ENCODE results near the gene FSTL4. TPM values are rescaled to one million over a fixed set of nuclear protein-coding genes. Genes with fewer than 3 reads are reported as not detected.

The FSTL4 gene
- total RNA-seq (2014; rRNA removed; shearing (Covaris generic)): 14.3 and 15.0 TPM in 2 replicates
- 19.6 and 28.6 TPM in 2 replicates for polyA plus RNA-seq (2014; cell fraction: nucleus; rRNA removed)

DNA sequence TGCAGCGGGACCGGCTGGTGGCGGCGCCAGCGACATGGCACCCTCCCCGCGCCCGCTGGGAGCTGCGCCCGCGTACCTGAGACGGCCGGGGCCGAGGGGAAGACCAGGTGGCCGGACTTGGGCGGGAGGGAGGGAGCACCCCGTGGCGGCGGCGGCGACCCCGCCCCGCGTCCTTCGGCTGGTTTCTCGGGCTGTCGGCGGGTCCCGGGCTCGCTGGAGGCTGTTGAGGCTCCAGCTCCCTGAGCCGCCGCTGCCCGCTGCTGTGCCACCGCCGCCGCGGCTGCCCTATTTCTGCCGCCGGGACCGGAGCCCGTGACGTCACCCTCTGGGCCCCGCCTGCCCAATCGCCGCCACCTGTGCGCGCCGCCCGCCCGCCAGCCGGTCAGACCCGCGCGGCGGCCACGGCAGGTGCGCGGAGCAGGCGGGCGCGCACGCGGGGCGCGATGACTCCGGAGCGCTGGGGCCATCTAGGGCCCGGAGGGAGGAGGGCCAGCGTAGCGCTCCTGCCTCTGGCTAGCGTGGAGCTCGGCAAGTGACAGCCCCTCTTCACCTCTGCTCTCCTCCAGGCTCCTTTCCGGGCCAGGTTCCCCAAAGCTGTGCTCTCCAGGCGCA, at the start of gene FSTL4:
Gene FSTL4 (minus strand): TSS at position 293 of the 612 bp plus-strand sequence.
- peak; percentile 36 for DNase-seq (ENCODE audit: extremely low read depth, low read depth)

DNA sequence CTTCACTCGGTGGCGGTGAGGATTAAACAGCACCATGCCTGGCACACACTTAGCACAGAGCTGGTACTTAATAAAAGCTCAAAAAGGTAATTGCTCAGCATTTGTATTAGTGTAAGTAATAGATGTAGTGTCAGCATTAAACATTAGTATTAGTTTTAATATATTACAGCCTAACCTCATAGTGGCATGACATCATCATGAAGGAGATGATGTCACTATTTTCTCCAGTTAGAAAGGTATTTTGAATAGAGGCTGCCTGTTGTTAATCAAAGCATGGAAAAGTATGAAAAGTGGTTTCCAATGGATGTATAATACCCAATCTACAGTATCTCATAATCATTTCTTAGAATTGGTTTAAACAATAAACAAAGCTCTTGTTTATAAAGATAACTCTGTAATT, 49.0 kb upstream of the FSTL4 start:
- DNase-seq (ENCODE audit: extremely low read depth, low read depth): no peak

DNA sequence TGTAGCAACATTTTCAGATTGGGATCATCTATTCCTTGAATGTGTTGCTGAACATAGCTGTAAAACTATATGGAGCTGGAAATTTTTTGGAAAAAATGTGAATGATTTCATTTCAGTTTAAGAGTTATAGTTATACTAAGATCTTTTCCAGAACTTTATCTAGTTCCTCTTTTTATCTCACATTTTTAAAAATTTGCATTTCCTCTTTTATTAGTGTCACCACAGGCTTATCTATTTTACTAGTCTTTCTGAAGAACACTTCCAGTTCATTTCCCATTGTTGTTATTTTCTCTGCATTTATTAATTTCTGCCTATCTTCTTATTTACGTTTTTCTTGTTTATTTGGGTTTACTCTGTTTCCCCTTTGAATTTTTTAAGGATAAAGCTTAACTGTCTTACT, 46.0 kb upstream of the FSTL4 start:
- DNase-seq (ENCODE audit: extremely low read depth, low read depth): no peak

DNA sequence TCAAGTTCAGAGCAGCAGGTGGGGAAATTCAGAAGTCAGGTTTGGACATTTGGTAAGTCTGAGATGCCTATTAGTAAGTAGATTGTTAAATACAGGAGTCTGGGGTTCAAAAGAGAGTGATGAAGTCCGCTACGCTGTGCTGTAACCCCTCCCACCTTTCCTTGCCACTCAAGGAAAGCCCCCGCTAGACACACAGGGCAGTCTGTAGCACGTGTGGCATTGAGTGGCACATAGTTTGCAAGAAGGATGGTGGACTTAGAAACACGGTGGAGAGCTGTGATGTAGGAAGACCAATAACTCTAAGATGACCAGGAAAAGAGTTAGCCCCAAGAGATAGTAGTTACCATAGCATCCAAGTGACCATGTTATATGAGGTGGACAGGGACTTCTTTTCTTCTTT, 44.7 kb upstream of the FSTL4 start:
- no peak for DNase-seq (ENCODE audit: extremely low read depth, low read depth)

DNA sequence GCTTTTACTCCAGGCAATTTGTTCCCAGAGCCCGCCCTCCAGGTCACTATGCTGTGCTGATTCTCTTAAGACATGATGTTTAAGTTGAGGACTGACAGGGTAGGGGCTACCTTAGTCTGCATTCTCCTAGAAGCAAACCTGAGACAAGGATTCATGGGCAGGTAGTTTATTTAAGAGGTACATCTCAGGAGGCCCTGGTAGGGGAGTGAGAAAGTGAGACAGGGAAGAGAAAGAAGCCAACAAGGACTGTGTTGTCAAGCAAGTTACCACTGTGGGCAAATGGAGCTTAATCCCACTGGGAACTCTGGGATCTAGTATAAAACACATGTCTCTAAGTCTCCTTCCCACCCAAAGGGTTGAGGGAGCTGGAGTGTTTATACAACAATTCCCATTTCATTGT, 43.6 kb upstream of the FSTL4 start:
- DNase-seq (ENCODE audit: extremely low read depth, low read depth): no peak

DNA sequence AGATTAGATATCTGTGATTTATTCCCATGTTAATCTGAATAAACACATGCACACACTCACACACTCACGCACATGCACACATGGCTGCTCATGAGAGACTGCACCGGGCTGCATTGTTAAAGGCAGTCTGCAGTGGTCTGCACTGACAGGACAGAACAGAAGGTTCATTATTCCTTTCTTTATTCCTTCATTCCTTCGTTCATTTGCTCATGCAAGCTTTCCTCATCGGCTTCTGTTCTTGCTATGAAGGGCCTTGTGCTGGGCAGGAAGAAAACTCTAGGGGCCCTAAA, 41.4 kb upstream of the FSTL4 start:
- DNase-seq (ENCODE audit: extremely low read depth, low read depth): no peak

DNA sequence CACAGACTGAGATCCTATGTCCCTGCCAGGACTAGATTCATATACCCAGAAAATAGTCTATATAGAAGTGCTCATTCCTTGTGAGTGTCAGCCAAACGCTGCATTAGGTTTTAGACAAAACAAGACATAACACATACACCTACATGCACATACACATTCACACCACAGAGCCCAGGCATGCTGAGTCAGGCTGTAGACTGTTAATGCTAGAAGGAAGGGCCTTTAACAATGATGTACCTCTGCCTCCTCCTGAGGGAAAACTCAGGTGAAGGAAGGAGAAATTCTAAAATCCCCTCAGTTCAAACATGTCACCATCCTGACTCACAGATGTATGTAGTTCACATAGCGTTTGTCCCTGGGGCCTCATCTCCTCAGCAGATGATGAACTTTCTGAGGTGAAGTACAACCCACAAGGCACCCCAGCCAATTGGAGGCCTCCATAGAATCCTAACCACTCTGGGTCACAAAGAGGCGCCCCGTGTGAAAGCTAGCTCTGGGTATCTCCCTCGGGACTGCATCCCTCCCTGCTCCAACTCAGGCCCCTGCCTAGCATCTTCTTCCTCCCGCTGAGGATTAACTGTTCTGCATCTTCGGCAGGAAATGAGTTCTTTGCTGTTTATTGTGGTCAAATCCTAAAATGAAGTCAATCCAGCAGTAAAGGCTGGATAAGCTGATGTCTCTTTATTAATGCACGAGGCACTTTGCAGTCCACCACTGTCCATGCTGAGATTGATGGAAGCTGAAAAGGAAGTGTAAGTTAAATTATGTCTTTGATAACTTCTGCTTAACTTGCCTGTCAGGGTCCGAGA, 40.8 kb upstream of the FSTL4 start:
- DNase-seq (ENCODE audit: extremely low read depth, low read depth): no peak

DNA sequence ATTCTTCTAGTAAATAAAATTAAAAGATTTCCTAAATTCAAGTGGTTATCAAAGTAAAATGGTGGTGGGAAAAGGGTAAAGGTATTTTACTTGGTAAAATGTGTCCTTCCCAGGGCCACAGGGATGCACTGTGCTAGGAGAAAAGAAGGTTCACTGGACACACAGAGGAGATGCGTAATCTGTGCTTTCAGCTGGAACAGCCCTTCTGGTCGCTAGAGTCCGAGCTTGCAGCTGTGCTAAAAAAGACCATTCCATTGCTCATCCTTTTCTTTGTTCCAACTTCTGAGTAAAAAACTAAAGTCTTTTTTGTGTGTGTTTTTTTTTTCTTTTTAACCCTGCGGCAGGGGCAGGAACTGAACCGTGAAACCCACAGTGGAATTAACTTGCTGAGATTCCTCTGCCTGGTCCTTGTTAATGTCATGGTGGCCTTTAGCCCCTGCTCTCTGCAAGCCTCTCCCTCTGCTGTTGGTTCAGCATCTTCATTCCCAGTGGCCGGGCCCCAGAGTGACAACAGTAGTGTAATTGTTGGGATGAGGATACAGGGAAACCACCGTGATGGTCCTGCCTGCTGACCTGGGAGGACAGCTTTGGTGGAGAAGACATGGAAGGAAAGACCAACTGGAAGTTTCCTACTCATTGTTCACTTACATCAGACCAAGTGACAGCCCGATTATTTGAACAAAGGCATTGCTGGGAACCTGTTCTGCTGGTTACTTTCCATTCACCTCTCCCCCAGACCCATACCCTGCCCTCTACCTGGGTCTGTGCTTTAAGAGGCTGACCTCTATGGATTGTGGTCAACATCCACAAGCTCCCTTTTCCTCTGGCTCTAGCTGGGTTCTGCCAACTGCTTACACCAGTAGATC, 31.9 kb upstream of the FSTL4 start:
- DNase-seq (ENCODE audit: extremely low read depth, low read depth): no peak

DNA sequence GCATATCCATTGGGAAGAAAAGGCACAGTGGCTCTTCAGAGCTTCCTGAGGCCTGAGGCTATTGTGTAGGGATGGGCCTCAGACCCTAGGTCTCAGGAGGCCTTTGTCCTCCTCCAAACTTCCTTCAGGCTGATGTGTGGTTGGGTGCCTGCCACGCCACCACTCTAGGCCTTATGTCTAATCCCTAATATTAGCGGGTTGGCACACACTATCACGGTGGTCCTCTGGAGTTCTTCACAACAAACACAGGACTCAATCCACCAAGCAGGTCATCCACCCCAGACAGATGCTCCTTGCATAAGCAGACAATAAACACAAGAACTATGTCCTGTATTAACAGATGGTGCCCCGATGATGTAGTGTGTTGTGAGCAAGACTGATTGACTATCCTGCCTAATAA, 31.0 kb upstream of the FSTL4 start:
- no peak for DNase-seq (ENCODE audit: extremely low read depth, low read depth)

DNA sequence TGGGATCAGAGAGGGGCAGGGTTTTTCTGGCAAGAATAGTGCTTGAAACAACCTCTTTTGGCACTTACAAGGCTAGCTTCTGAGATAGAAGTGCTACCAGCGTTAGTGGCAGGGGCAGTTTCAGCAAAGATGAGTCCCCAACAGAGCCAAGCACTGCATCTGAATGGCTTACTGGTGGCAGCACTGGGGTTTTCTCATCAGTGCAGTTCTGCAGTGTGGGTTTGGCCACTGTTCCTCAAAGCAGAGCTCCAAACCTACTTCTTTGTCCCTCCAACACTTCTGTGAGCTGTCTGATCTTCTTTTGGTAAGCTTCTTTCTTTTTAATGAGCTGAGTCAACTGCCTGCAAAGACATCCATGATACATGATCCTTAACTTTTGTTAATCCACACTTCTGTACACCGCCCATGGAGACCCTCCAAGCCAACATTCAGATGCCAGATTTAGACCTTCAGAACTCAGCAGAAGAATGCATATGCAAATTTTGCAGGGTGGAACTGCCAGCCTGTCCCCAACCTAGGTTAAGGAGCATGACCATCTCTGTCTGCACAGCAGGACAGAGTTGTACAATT, 29.9 kb upstream of the FSTL4 start:
- DNase-seq (ENCODE audit: extremely low read depth, low read depth): no peak

DNA sequence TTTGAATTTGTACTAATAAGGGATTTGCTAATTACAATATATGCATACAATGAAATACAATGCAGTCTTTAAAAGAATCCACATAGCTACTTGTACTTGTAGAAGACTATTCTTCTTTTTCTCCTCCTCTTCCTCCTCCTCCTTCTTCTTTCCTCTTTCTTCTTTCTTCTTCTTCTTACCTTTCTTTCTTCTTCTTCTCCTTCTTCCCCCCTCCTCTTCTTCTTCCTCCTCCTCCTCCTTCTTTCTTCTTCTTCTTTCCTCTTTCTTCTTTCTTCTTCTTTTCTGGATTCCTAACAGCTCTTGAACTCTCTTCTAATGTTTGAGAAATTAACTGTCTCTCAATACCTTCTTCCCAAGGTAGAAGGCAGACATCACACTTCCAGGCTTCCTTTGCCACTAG, 29.3 kb upstream of the FSTL4 start:
- no peak for DNase-seq (ENCODE audit: extremely low read depth, low read depth)

DNA sequence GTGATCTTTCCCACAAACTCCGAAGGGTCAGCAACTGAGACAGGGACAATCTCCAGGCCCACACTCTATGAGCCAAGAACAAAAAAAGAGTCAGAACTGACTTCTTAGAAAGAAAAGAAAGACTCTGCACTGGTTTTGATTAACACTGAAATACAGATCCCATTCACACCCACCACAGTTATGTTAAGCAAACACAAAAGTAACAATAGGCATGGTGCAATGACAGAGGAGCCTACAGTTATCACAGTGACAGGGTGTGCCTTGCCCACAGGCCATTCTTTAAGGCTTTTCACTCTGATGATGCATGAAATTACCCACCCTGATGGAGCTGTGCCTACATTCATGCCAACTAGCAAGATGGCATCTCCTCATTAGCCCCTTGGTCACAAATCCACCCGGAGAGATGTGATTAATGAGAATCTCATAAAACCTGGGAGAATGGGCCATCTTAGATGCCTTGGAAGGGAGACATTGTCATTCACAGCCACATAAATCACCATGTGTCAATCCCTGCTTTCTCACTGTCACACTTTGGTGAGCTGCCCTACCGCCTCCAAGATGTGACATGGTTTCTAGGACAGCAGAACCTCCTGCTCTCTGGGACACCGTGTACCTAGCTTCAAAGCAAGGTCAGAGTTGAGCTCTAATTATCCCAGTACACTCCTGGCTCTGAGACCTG, 27.6 kb upstream of the FSTL4 start:
- no peak for DNase-seq (ENCODE audit: extremely low read depth, low read depth)

DNA sequence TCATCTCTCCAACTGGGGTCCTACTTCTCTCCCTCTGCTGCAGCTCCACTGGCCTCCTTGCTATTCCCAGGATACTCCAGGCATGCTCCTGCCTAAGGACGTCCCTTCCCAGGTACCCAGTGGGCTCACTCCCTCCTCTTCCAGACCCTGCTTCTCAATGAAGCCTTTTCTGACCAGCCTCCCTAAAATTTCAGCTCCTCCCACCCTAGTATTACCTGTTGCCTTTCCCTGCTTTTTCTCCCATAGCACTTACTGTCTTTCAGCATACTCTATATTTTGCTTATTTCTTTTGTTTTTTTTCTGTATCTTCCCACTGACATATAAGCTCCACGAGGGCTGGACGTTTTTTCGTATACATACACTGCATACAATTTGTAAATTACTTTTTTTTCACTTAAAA, 26.1 kb upstream of the FSTL4 start:
- DNase-seq (ENCODE audit: extremely low read depth, low read depth): no peak

DNA sequence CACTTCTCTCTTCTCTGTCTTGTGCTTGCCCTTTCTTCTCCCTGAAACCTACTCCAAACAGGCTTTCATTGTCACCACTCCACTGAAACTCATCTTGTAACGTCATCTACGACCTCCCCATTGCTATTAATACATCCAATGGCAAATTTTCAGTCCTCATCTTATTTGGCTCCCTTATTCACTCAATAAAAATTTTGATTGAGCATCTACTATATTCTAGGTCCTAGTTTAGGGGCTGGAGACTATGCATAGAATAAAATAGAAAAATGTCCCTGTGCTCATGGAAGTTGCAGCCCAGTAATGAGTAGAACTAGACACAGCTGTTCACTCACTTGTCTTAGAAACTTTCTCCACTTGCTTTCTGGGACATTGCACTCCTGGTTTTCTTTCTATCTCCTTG, 24.9 kb upstream of the FSTL4 start:
- no peak for DNase-seq (ENCODE audit: extremely low read depth, low read depth)

DNA sequence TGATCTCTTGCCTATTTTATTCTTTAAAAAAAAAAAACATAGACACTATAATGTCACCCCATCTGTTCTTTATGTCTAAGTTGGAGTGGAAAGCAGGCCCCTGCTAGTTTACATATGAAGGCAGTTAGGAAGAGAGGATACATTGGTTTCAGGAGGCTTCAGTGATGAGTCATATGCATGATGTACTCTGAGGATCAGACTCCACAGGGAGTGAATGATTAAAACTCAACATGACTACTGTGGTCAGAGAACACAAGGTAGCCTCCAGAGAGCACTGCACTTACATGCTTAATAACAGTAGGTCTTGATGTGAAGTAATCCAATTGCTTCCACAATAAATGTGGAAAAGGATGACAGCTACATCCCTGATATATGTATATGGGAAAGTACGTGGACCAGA, 22.7 kb upstream of the FSTL4 start:
- peak; percentile 17 for DNase-seq (ENCODE audit: extremely low read depth, low read depth)

DNA sequence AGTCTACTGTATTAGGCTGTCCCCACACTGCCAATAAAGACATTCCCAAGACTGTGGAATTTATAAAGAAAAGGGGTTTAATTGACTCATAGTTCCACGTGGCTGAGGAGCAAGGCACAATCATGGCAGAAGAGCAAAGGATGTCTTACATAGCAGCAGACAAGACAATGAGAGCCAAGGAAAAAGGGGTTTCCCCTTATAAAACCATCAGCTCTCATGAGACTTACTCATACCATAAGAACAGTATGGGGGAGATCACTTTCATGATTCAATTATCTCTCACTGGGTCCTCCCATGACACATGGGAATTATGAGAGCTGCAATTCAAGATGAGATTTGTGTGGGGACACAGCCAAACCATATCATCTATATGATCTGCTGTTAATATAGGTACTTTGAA, 14.8 kb upstream of the FSTL4 start:
- no peak for DNase-seq (ENCODE audit: extremely low read depth, low read depth)

DNA sequence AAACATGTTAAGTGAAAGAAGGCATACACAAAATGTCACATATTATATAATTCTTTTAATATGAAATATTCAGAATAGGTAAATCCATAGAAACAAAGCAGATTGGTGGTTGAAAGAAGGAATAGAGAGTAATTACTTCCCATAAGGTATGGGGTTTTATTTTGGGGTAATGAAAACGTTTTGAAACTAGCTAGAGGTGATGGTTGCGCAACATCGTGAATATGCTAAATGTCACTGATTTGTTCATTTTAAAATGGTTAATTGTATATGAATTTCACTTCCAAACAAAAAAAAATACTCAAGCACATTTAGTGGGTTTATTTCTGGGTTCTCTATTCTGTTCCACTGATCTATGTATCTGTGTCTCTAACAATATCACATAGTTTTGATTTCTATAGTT, 12.0 kb upstream of the FSTL4 start:
- no peak for DNase-seq (ENCODE audit: extremely low read depth, low read depth)

DNA sequence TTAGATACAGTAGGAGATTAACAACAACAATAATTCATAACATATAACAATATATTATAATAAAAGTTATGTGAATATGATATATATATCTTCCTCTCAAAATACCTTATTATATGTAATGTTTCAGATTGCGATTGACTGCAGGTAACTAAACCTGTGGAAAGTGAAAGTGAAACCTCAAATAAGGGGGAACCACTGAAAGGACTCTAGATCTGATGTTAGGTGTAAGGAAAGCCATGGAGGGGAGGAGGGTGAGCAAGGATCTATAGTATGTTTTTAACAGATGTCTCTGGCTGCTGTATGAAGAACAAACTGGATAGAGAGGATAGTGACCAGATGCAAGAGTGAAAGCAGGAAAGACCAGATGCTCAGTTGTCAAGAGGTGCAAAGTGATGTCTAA, 5.8 kb upstream of the FSTL4 start:
- no peak for DNase-seq (ENCODE audit: extremely low read depth, low read depth)

DNA sequence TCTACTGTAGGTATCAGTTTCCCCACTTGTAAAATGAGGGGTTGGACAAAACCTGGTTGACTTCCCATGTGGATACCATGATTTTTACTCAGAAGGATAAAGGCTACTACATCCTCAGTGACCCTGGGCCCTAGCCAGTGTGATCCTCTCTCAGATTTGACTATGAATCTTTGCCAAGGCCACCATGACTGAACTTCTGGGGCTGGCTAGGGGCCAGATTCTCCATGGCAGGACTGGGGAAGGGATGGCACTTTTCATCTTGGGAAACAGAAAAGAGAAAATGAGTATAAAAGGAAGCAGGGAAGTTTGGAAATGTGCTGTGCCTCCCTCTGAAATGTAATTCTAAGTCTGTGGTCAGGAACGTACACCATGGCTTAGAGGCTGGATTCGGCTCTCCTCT, 1.4 kb upstream of the FSTL4 start:
- DNase-seq (ENCODE audit: extremely low read depth, low read depth): no peak

DNA sequence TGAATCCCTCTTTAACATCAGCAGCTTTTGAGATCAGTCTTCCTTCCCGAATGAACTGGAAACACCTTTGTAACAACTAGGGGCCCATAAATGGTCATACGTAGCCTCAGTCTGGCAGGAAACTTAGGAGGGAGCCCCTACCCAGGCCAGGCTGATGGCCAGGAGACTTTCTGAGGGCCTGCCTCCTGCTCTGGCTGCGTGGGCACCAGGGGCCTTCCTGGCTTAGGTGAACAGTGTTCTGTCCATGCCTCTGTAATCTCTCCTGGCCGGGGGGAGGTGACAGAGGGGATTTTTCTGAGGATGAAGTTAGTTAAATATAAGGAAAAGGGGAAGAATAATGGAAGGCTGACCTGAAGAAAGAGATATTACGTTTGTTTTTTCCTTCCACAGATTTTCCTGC, 843 bp upstream of the FSTL4 start:
- DNase-seq (ENCODE audit: extremely low read depth, low read depth): no peak
